ENCODE results near the gene SPATA4.

The SPATA4 gene

DNA sequence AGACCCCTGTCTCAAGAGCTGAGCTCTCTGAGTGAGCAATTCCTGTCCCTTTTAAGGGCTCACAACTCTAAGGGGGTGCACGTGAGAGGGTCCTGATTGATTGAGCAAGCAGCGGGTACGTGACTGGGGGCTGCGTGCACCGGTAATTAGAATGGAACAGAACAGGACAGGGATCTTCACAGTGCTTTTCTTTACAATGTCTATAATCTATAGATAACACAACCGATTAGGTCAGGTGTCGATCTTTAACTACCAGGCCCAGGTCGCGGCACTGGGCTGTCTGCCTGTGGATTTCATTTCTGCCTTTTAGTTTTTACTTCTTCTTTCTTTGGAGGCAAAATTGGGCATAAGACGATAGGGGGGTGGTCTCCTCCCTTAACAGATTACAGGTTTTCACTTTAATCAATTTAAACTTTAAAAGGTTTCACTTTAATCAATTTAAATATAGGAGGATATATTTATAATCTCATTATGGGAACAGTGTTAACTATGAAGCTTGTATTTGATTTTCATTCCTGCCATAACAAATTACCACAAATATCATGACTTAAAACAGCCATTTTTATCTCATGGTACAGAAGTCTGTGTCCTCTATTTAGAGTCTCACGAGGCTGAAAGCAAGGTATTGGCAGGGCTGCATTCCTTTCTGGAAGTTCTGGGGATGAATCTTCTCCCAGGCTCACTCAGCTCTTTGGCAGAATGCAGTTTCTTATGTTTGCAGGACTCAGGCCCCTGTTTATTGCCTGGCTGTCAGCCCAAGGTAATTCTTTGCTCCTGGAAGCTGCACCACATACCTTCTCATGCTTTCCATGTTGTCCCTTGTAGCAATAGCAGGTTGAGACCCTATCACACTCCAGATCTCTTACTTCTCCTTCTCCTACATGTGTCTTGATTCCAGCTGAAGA, 5.2 kb downstream of the SPATA4 start:
- DNase-seq: no peak

DNA sequence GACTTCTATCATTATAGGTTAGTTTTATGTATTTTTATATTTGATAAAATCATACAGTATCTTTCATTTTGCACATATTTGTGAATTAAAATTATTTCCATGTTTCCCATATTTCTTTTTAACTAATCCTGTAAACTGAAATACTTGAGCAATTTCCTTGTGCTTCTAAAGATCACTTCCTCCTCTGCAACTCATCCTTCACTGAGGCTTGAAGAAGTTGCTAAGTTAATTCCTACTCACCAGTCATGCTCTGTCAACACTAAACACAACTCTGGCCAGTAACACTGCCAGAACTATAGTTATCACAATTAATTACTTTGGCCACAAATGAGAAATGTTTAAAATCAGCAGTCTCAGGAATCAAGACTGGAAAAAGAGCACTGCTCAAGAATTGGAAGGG, 6.7 kb downstream of the SPATA4 start:
- no peak for DNase-seq

DNA sequence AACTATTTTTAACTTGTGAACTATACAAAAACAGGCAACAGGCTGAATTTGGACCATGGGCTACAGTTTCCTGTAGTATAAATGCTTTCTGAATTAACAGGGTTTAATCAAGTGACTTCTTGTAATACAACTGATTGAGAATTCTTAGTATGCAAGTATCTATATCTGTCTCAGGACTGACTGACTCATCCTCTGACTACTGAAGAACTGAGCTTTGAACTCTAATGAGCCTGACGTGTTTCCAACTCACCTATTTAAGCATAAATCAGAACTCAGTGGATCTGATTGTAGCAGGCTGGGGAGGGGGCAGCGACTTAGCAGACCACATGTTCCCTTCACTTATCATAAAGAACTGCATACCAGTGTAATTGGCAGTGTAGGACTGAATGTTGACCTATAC, 7.8 kb downstream of the SPATA4 start:
- no peak for DNase-seq

GRCh38 chr4:176186671-176187395, 8.6 kb downstream of the SPATA4 start:
- no peak for DNase-seq

- DNase-seq: no peak
Observed at GRCh38 chr4:176186067-176186466, 9.3 kb downstream of the SPATA4 start.

DNA sequence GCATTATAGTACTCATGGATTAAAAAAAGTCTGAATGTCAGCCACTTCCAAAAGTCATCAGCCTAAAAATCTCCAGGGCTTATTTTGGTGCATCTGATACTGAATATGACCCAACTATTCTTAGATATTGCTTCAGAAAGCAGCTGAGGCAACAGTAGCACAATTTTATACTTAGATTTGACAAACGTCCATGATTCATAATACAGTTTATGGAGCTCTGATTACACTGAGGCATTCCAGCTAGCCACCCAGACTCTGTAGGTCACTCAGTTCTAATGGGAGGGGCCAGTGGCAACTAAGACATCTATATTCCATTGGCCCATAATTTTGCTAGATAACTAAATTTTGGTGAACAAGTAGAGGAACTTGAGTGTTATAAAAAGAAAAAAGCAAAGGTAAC, 10.3 kb downstream of the SPATA4 start:
- no peak for DNase-seq

GRCh38 chr4:176163041-176163440, 32.3 kb downstream of the SPATA4 start:
- no peak for DNase-seq

GRCh38 chr4:176156656-176157055, 38.7 kb downstream of the SPATA4 start:
- DNase-seq: no peak

GRCh38 chr4:176153124-176153523, 42.3 kb downstream of the SPATA4 start:
- no peak for DNase-seq

- DNase-seq: no peak
Observed at GRCh38 chr4:176150704-176151103, 44.7 kb downstream of the SPATA4 start.

DNA sequence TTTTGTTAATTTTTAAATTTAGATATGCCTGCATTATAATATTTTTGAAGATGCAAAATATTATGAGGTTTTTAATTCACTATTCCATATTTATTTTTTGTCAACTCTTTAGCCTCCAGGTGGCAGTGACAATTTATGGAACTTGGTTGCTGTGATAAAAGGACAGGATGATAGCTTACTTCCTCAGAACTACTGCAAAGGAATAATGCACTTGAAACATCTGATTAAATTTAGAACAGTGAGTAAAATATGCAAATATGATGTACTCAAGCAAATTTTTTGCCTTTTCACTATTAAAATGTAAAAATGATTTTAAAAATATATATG, 45.1 kb downstream of the SPATA4 start:
- no peak for DNase-seq

GRCh38 chr4:176149680-176150355, 45.6 kb downstream of the SPATA4 start:
- no peak for DNase-seq

DNA sequence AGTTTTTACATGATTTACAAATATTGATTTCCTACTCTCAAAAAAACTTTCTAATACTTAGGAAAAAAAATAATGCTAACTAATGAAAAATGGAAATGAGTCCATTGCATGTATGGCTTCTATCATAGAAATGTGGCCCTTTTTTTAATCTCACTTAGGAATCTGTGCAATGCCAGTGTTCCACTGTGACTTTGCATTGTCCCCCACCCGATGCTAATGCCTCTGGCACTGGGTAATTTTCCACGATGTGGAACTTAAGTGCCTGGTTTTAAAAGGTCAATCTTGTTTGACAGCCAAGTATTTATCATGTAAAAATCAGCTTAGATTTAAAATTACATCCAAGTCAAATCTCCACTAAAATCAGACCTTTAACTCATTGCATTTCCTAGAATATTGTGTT, 53.1 kb downstream of the SPATA4 start:
- no peak for DNase-seq

DNA sequence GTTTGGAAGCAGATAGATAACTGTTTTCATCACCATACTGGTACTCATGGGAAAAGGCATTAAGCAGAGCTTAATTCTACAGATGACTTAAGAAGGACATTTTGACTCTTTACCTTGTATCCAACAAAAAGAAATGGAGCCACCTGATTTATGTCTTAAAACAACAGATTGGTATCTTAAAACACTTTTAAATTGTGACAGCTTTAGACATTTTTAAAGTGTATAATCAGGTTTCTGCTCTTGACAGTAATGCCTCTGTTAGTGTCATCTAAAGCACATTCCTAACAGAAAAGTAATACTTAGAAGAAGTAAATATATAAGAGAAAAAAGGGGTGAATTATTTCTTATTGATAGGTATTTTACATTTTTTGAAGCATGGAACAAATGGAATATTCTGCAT, 55.9 kb downstream of the SPATA4 start:
- no peak for DNase-seq

GRCh38 chr4:176137631-176138030, 57.8 kb downstream of the SPATA4 start:
- DNase-seq: no peak

DNA sequence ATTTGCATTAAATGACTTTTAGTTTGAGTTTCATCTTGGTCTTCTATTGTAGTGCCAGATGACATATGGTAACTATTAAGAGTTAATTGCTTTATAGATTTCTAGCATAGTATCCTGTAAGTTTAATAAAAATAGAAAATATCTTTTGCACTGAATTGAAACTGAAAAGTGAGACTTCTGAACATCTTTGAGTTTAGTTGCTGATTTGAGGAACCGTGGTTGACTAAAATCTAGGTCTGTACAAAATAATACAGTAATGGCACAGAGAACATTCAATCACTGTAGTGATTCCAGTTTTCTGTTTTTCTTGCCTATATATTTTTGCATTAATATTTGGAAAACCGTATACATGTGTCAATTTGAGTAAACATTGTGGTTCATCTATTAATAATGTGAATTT, 60.7 kb downstream of the SPATA4 start:
- DNase-seq: no peak
